Measurements from ENCODE around the gene CHAC2. TPM values are rescaled to one million over a fixed set of nuclear protein-coding genes. Genes with fewer than 3 reads are reported as not detected.
"Not testable (repeated sequence)": the region's sequence is repeated elsewhere in the genome, so short reads cannot be mapped to it uniquely, and the experiment has no call there.

Gene CHAC2
- total RNA-seq (1 to 10 TPM; 1.5 to 1.6 TPM), polyA plus RNA-seq (1 to 10 TPM; 3.6 to 4.9 TPM)

- Mint-ChIP-seq H3K4me1 (peaks cover 11 to 31% (median 20%) of the 10 kb centered on the region in 4 donors), H3K27ac (peak within 1 kb of the TSS; percentile 89 to 98 (median 96)), H3K36me3 (peaks cover 15 to 30% of the 10 kb centered on the region in 2 donors), H3K27me3 (no peaks in the 10 kb centered on the region), H3K4me3 (peak within 1 kb of the TSS; percentile 90 to 97 (median 94)), H3K9me3 (no peaks in the 10 kb centered on the region)
- Histone ChIP-seq H3K4me3 (ENCODE audit: low read length in 2 of 2) (peak within 1 kb of the TSS; percentile 59 to 61), H3K36me3 (ENCODE audit: insufficient read depth, low read length) (peaks cover 8% of the 10 kb centered on the region), H3K27ac (ENCODE audit: low read depth, low read length) (peak within 1 kb of the TSS; percentile 82), H3K27me3 (ENCODE audit: insufficient read depth, low read length) (no peaks in the 10 kb centered on the region), H3K4me1 (ENCODE audit: insufficient read depth, low read length) (peaks cover 17% of the 10 kb centered on the region), H3K9me3 (ENCODE audit: control insufficient read depth in 1 of 2, low read length in 2 of 2) (no peaks in the 10 kb centered on the region)
- ChIA-PET CTCF (ENCODE audit: partially characterized antibody) (interaction anchor here (0.6 to 1.9 kb wide), 9 partner anchors 13 to 1951 kb away, joined by 3 to 7 read pairs (median 4); partner anchors contain the start of gene ASB3), POLR2A (ENCODE audit: partially characterized antibody) (interaction anchor here (1.1 to 3.8 kb wide), 6 partner anchors 9 to 1850 kb away, joined by 3 to 66 read pairs (median 5); partner anchors contain the start of genes ASB3, ERLEC1, PPP4R3B and PSME4)
- peak; percentile 82 to 89 (median 86) for DNase-seq
- intact Hi-C loops (cut with micrococcal nuclease) = loop anchor here (1.0 to 5.0 kb wide), 2 partner anchors 19 to 955 kb away; partner anchors contain the start of genes ASB3 and EML6
Measured at GRCh38 chr2:53767405-53768241, at the start of gene CHAC2. CHAC2 (plus strand) TSS chr2:53767804; CDS start chr2:53767887, 83 bp downstream.

DNA sequence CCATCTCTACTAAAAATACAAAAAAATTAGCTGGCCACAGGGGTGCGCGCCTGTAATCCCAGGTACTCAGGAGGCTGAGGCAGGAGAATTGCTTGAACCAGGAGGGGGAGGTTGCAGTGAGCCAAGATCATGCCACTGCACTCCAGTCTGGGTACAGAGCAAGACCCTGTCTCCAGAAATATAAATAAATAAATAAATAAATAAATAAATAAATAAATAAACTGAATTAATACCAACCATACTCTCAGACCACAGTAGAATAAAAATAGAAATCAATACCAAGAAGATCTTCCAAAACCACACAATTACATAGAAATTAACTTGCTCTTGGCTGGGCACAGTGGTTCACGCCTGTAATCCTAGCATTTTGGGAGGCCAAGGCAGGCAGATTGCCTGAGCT, 46.7 kb upstream of the CHAC2 start:
- H3K4me1 ChIP-seq (ENCODE audit: insufficient read depth, low read length); intact Hi-C loops (cut with micrococcal nuclease); H3K4me3 Mint-ChIP-seq; H3K36me3 ChIP-seq (ENCODE audit: insufficient read depth, low read length); H3K27me3 ChIP-seq (ENCODE audit: insufficient read depth, low read length); H3K27ac ChIP-seq (ENCODE audit: low read depth, low read length); H3K27me3 Mint-ChIP-seq; H3K9me3 Mint-ChIP-seq; H3K27ac Mint-ChIP-seq; H3K9me3 ChIP-seq (ENCODE audit: control insufficient read depth in 1 of 2, low read length in 2 of 2); DNase-seq; CTCF ChIA-PET (ENCODE audit: partially characterized antibody); H3K4me3 ChIP-seq (ENCODE audit: low read length in 2 of 2); POLR2A ChIA-PET (ENCODE audit: partially characterized antibody): not testable (repeated sequence)
- peaks cover 16 to 33% (median 28%) of the 10 kb centered on the region in 4 donors for H3K4me1 Mint-ChIP-seq
- peaks cover 49 to 61% of the 10 kb centered on the region in 2 donors for H3K36me3 Mint-ChIP-seq

DNA sequence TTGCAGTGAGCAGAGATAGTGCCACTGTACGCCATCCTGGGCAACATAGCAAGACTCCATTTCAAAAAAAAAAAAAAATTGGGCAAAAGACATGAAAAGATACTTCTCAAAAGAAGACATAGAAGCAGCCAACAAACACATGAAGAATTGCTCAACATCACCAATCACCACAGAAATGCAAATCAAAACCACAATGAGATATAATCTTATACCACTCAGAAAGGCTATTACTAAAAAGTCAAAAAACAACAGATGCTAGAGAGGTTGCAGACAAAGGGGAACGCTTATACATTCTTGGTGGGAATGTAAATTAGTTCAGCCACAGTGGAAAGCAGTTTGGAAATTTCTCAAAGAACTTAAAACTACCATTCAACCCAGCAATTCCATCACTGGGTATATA, 43.1 kb upstream of the CHAC2 start:
- no peak overlapping the region for H3K27ac ChIP-seq (ENCODE audit: low read depth, low read length)

GRCh38 chr2:53725662-53726061, 41.9 kb upstream of the CHAC2 start:
- Histone ChIP-seq H3K27ac (ENCODE audit: low read depth, low read length) (no peak overlapping the region), H3K36me3 (ENCODE audit: insufficient read depth, low read length) (no peaks in the 10 kb centered on the region), H3K9me3 (ENCODE audit: control insufficient read depth in 1 of 2, low read length in 2 of 2) (no peaks in the 10 kb centered on the region), H3K4me3 (ENCODE audit: low read length in 2 of 2) (no peak overlapping the region), H3K27me3 (ENCODE audit: insufficient read depth, low read length) (no peaks in the 10 kb centered on the region), H3K4me1 (ENCODE audit: insufficient read depth, low read length) (no peaks in the 10 kb centered on the region)
- Mint-ChIP-seq H3K27ac (peak overlapping the region in 1 of 7 donors; percentile 7), H3K27me3 (no peaks in the 10 kb centered on the region), H3K36me3 (peaks cover 58 to 63% of the 10 kb centered on the region in 2 donors), H3K4me3 (peak overlapping the region in 1 of 8 donors; percentile 55), H3K4me1 (peaks cover 11 to 29% (median 22%) of the 10 kb centered on the region in 4 donors), H3K9me3 (peaks cover 0 to 6% (median 0%) of the 10 kb centered on the region in 8 donors)
- POLR2A ChIA-PET (ENCODE audit: partially characterized antibody) = no interaction called here
- intact Hi-C loops (cut with micrococcal nuclease) = no loop called here
- CTCF ChIA-PET (ENCODE audit: partially characterized antibody) = no interaction called here
- no peak for DNase-seq

More for the DNA sequence above, 43.1 kb upstream of the CHAC2 start:
- H3K9me3 ChIP-seq (ENCODE audit: control insufficient read depth in 1 of 2, low read length in 2 of 2) = no peaks in the 10 kb centered on the region
- no peaks in the 10 kb centered on the region for H3K4me1 ChIP-seq (ENCODE audit: insufficient read depth, low read length)
- H3K4me3 ChIP-seq (ENCODE audit: low read length in 2 of 2) = no peak overlapping the region
- Mint-ChIP-seq H3K4me3 (no peak overlapping the region), H3K27ac (peak overlapping the region in 1 of 7 donors; percentile 7), H3K36me3 (peaks cover 52 to 60% of the 10 kb centered on the region in 2 donors), H3K4me1 (peaks cover 11 to 30% (median 23%) of the 10 kb centered on the region in 4 donors), H3K9me3 (peaks cover 0 to 6% (median 0%) of the 10 kb centered on the region in 8 donors), H3K27me3 (no peaks in the 10 kb centered on the region)
- ChIA-PET CTCF (ENCODE audit: partially characterized antibody) (no interaction called here), POLR2A (ENCODE audit: partially characterized antibody) (no interaction called here)
- no peaks in the 10 kb centered on the region for H3K36me3 ChIP-seq (ENCODE audit: insufficient read depth, low read length)
- DNase-seq = peak in 1 of 5 donors; percentile 9
- no peaks in the 10 kb centered on the region for H3K27me3 ChIP-seq (ENCODE audit: insufficient read depth, low read length)
- intact Hi-C loops (cut with micrococcal nuclease) = no loop called here

- no peaks in the 10 kb centered on the region for H3K9me3 ChIP-seq (ENCODE audit: control insufficient read depth in 1 of 2, low read length in 2 of 2)
- DNase-seq = no peak
- no peak overlapping the region for H3K4me3 ChIP-seq (ENCODE audit: low read length in 2 of 2)
- Mint-ChIP-seq H3K4me3 (no peak overlapping the region), H3K4me1 (peaks cover 5 to 18% (median 15%) of the 10 kb centered on the region in 4 donors), H3K36me3 (peaks cover 50 to 51% of the 10 kb centered on the region in 2 donors), H3K27ac (peak overlapping the region in 2 of 7 donors; percentile 23 to 57), H3K9me3 (peaks cover 0 to 6% (median 0%) of the 10 kb centered on the region in 8 donors), H3K27me3 (no peaks in the 10 kb centered on the region)
- POLR2A ChIA-PET (ENCODE audit: partially characterized antibody) = no interaction called here
- no peaks in the 10 kb centered on the region for H3K4me1 ChIP-seq (ENCODE audit: insufficient read depth, low read length)
- CTCF ChIA-PET (ENCODE audit: partially characterized antibody) = no interaction called here
- intact Hi-C loops (cut with micrococcal nuclease) = no loop called here
- H3K27me3 ChIP-seq (ENCODE audit: insufficient read depth, low read length) = no peaks in the 10 kb centered on the region
- no peaks in the 10 kb centered on the region for H3K36me3 ChIP-seq (ENCODE audit: insufficient read depth, low read length)
- H3K27ac ChIP-seq (ENCODE audit: low read depth, low read length) = no peak overlapping the region
Measured at GRCh38 chr2:53727921-53728320, 39.7 kb upstream of the CHAC2 start.

DNA sequence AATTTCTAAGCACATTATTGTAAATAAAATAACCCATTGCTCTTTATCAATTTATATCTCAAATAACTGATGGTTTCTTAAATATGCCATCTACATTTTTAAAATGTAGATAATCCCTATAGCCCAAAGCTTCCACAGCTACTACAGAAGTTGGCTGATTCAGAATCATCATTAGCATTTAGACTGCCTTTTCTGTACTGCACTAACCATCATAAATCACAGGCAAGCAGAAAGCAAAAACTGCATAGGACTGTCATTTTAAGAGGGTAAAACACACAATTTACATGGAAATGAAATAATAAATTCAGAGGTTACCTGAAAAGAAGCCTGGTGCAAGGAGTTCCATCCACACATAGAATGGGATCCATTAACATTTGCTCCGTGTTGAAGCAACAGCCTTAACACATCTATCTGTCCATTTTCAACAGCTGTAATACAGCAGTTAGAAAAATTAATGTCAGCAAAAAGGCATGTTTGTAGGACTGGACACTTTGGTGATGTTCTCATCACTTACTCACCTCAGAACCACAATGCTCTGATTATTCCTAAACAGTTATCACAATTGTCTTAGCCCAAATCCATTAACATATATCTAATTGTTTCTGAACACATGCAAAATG, 38.4 kb upstream of the CHAC2 start:
- Mint-ChIP-seq H3K27ac (peak overlapping the region in 1 of 7 donors; percentile 59), H3K36me3 (peaks cover 50 to 52% of the 10 kb centered on the region in 2 donors), H3K4me1 (peaks cover 6 to 12% (median 9%) of the 10 kb centered on the region in 4 donors), H3K4me3 (no peak overlapping the region), H3K9me3 (peaks cover 0 to 6% (median 0%) of the 10 kb centered on the region in 8 donors), H3K27me3 (no peaks in the 10 kb centered on the region)
- H3K4me3 ChIP-seq (ENCODE audit: low read length in 2 of 2) = no peak overlapping the region
- ChIA-PET POLR2A (ENCODE audit: partially characterized antibody) (no interaction called here), CTCF (ENCODE audit: partially characterized antibody) (no interaction called here)
- intact Hi-C loops (cut with micrococcal nuclease) = no loop called here
- DNase-seq = no peak
- no peaks in the 10 kb centered on the region for H3K9me3 ChIP-seq (ENCODE audit: control insufficient read depth in 1 of 2, low read length in 2 of 2)
- H3K36me3 ChIP-seq (ENCODE audit: insufficient read depth, low read length) = no peaks in the 10 kb centered on the region
- H3K4me1 ChIP-seq (ENCODE audit: insufficient read depth, low read length) = no peaks in the 10 kb centered on the region
- no peak overlapping the region for H3K27ac ChIP-seq (ENCODE audit: low read depth, low read length)
- no peaks in the 10 kb centered on the region for H3K27me3 ChIP-seq (ENCODE audit: insufficient read depth, low read length)

- ChIA-PET CTCF (ENCODE audit: partially characterized antibody) (no interaction called here), POLR2A (ENCODE audit: partially characterized antibody) (no interaction called here)
- H3K4me1 Mint-ChIP-seq = peaks cover 0 to 12% (median 6%) of the 10 kb centered on the region in 4 donors
- H3K36me3 Mint-ChIP-seq = peaks cover 25 to 39% of the 10 kb centered on the region in 2 donors
- H3K9me3 Mint-ChIP-seq = no peaks in the 10 kb centered on the region
- no peaks in the 10 kb centered on the region for H3K9me3 ChIP-seq (ENCODE audit: control insufficient read depth in 1 of 2, low read length in 2 of 2)
- no peaks in the 10 kb centered on the region for H3K27me3 Mint-ChIP-seq
- no peaks in the 10 kb centered on the region for H3K27me3 ChIP-seq (ENCODE audit: insufficient read depth, low read length)
- H3K36me3 ChIP-seq (ENCODE audit: insufficient read depth, low read length) = no peaks in the 10 kb centered on the region
- intact Hi-C loops (cut with micrococcal nuclease) = no loop called here
- H3K4me3 ChIP-seq (ENCODE audit: low read length in 2 of 2) = no peak overlapping the region
- no peak overlapping the region for H3K4me3 Mint-ChIP-seq
- H3K4me1 ChIP-seq (ENCODE audit: insufficient read depth, low read length) = no peaks in the 10 kb centered on the region
- no peak overlapping the region for H3K27ac ChIP-seq (ENCODE audit: low read depth, low read length)
- no peak for DNase-seq
- H3K27ac Mint-ChIP-seq = peak overlapping the region in 1 of 7 donors; percentile 29
Measured at GRCh38 chr2:53737091-53737490, 30.5 kb upstream of the CHAC2 start.
